ENCODE results near the gene C17orf75.

Gene C17orf75

DNA sequence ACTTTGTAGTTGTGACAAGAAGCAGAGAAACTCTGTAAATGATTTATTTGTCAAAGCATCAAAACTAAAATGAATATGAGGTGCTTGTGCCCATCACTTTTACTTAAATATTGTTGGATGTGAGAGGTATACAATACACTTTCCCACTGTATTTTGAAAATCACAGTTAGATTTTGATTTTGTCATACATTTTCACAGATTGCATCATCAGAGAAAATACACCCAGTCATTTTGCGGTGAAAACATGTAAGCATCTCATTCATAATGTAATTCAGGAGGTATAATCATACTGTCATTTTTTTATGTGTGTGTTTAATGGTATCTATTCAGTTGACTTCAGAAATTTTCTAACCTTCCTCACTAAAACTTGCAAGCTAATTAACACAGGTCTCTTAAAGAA lies 19.3 kb upstream of the C17orf75 start:
- H3F3A ChIP-seq (ENCODE audit: insufficient read depth), result peaks cover 27% of the 10 kb centered on the region; the same call in 1 of the 2 replicates
- H3K9me3 ChIP-seq (ENCODE audit: insufficient read depth, low read length), result no peaks in the 10 kb centered on the region
- H3K9me2 ChIP-seq (replicated peaks; ENCODE audit: insufficient read depth, low read length), result no peaks in the 10 kb centered on the region
- H3K9ac ChIP-seq (ENCODE audit: low read length), result no peak overlapping the region
- no peak overlapping the region for H3K4me2 ChIP-seq (ENCODE audit: low read depth, low read length, poor library complexity, severe bottlenecking)
- H3K36me3 ChIP-seq (ENCODE audit: low read length), result peaks cover 82% of the 10 kb centered on the region
- no peak overlapping the region for H3K4me3 ChIP-seq (ENCODE audit: insufficient read depth, low read length, poor library complexity, severe bottlenecking)
- H2AFZ ChIP-seq (ENCODE audit: low read depth, low read length, severe bottlenecking), result no peak overlapping the region
- no peaks in the 10 kb centered on the region for H3K27me3 ChIP-seq (ENCODE audit: low read length)
- no peak for TF ChIP-seq EZH2phosphoT487 (conservative IDR thresholded peaks at IDR 0.05; ENCODE audit: low read length)
- TF ChIP-seq, protein P1, sequence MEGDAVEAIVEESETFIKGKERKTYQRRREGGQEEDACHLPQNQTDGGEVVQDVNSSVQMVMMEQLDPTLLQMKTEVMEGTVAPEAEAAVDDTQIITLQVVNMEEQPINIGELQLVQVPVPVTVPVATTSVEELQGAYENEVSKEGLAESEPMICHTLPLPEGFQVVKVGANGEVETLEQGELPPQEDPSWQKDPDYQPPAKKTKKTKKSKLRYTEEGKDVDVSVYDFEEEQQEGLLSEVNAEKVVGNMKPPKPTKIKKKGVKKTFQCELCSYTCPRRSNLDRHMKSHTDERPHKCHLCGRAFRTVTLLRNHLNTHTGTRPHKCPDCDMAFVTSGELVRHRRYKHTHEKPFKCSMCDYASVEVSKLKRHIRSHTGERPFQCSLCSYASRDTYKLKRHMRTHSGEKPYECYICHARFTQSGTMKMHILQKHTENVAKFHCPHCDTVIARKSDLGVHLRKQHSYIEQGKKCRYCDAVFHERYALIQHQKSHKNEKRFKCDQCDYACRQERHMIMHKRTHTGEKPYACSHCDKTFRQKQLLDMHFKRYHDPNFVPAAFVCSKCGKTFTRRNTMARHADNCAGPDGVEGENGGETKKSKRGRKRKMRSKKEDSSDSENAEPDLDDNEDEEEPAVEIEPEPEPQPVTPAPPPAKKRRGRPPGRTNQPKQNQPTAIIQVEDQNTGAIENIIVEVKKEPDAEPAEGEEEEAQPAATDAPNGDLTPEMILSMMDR (IDR thresholded peaks at IDR 0.05; ENCODE audit: insufficient read depth, low read length, poor library complexity, severe bottlenecking), result no peak
- peaks cover 70% of the 10 kb centered on the region for H3K79me2 ChIP-seq (ENCODE audit: insufficient read depth, low read length)
- no peak overlapping the region for H3K27ac ChIP-seq (ENCODE audit: low read depth, low read length)
- peaks cover 49% of the 10 kb centered on the region for H4K20me1 ChIP-seq (ENCODE audit: low read depth, low read length)

DNA sequence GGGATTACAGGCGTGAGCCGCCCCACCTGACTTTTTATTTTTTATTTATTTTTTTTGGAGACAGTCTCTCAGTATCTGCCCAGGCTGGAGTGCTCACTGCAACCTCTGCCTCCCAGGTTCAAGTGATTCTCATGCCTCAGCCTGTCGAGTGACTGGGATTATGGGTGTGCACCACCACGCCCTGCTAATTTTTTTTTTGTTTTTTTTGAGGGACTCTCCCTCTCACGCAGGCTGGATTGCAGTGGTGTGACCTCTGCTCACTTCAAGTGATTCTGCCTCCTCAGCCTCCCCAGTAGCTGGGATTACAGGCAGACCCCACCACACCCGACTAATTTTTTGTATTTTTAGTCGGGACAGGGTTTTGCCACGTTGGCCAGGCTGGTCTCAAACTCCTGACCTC lies 15.6 kb upstream of the C17orf75 start:
- Histone ChIP-seq H3K27me3 (ENCODE audit: low read length) (no peaks in the 10 kb centered on the region), H3K9me3 (ENCODE audit: insufficient read depth, low read length) (no peaks in the 10 kb centered on the region), H3K36me3 (ENCODE audit: low read length) (peaks cover 71% of the 10 kb centered on the region), H3K9me2 (replicated peaks; ENCODE audit: insufficient read depth, low read length) (no peaks in the 10 kb centered on the region), H3F3A (ENCODE audit: insufficient read depth) (peaks cover 23% of the 10 kb centered on the region; the same call in 1 of the 2 replicates), H4K20me1 (ENCODE audit: low read depth, low read length) (peaks cover 71% of the 10 kb centered on the region), H3K4me3 (ENCODE audit: insufficient read depth, low read length, poor library complexity, severe bottlenecking) (no peak overlapping the region), H3K27ac (ENCODE audit: low read depth, low read length) (no peak overlapping the region), H3K79me2 (ENCODE audit: insufficient read depth, low read length) (peaks cover 94% of the 10 kb centered on the region), H2AFZ (ENCODE audit: low read depth, low read length, severe bottlenecking) (no peak overlapping the region), H3K9ac (ENCODE audit: low read length) (no peak overlapping the region), H3K4me2 (ENCODE audit: low read depth, low read length, poor library complexity, severe bottlenecking) (no peak overlapping the region)
- TF ChIP-seq EZH2phosphoT487 (conservative IDR thresholded peaks at IDR 0.05; ENCODE audit: low read length), result no peak

DNA sequence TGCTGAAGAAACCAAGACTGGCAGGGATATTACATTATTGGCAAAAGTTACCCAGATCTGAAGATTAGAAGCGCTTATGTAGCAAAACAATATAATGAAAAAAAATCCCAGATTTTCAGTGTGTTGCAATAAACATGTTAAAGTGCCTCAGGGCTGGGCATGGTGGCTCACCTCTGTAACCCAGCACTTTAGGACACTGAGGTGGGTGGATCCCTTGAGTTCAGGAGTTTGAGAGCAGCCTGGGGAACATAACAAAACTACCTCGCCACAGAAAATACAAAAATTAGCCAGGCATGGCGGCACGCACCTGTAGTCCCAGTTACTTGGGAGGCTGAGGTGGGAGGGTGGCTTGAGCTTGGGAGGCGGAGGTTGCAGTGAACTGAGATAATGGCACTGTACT lies 14.8 kb upstream of the C17orf75 start:
- Histone ChIP-seq H3K36me3 (ENCODE audit: low read length) (peaks cover 71% of the 10 kb centered on the region), H3K4me3 (ENCODE audit: insufficient read depth, low read length, poor library complexity, severe bottlenecking) (no peak overlapping the region), H4K20me1 (ENCODE audit: low read depth, low read length) (peaks cover 71% of the 10 kb centered on the region), H3K27ac (ENCODE audit: low read depth, low read length) (no peak overlapping the region), H3K4me2 (ENCODE audit: low read depth, low read length, poor library complexity, severe bottlenecking) (no peak overlapping the region), H3F3A (ENCODE audit: insufficient read depth) (peaks cover 15% of the 10 kb centered on the region; the same call in 1 of the 2 replicates), H3K27me3 (ENCODE audit: low read length) (no peaks in the 10 kb centered on the region), H3K79me2 (ENCODE audit: insufficient read depth, low read length) (peaks cover 94% of the 10 kb centered on the region), H3K9ac (ENCODE audit: low read length) (no peak overlapping the region), H3K9me2 (replicated peaks; ENCODE audit: insufficient read depth, low read length) (no peaks in the 10 kb centered on the region), H3K9me3 (ENCODE audit: insufficient read depth, low read length) (no peaks in the 10 kb centered on the region), H2AFZ (ENCODE audit: low read depth, low read length, severe bottlenecking) (no peak overlapping the region)
- TF ChIP-seq, protein P1 (IDR thresholded peaks at IDR 0.05; ENCODE audit: insufficient read depth, low read length, poor library complexity, severe bottlenecking), result no peak
- no peak for TF ChIP-seq EZH2phosphoT487 (conservative IDR thresholded peaks at IDR 0.05; ENCODE audit: low read length)

DNA sequence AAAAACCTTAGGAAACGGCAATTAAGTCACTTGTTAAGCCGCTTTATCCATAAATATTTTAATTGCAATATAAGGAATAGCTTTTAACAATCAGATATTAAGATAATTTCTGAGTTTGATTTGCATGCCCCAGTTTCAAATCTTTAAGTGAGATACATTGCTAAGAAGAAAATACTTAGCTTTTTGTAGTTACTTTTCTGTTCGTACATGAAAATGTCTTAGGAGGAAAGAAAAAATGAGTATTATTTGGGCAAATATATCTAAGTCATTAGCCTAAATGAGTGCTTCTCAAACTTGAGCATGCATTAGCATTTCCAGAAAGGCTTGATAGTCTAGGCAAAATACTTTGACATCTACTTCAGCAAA lies 14.4 kb upstream of the C17orf75 start:
- Histone ChIP-seq H3K9me3 (ENCODE audit: insufficient read depth, low read length) (no peaks in the 10 kb centered on the region), H4K20me1 (ENCODE audit: low read depth, low read length) (peaks cover 71% of the 10 kb centered on the region), H3K27me3 (ENCODE audit: low read length) (no peaks in the 10 kb centered on the region), H2AFZ (ENCODE audit: low read depth, low read length, severe bottlenecking) (no peak overlapping the region), H3F3A (ENCODE audit: insufficient read depth) (peaks cover 14% of the 10 kb centered on the region; the same call in 1 of the 2 replicates), H3K9ac (ENCODE audit: low read length) (no peak overlapping the region), H3K9me2 (replicated peaks; ENCODE audit: insufficient read depth, low read length) (no peaks in the 10 kb centered on the region), H3K36me3 (ENCODE audit: low read length) (peaks cover 71% of the 10 kb centered on the region), H3K4me3 (ENCODE audit: insufficient read depth, low read length, poor library complexity, severe bottlenecking) (no peak overlapping the region), H3K4me2 (ENCODE audit: low read depth, low read length, poor library complexity, severe bottlenecking) (no peak overlapping the region), H3K27ac (ENCODE audit: low read depth, low read length) (no peak overlapping the region), H3K79me2 (ENCODE audit: insufficient read depth, low read length) (peaks cover 94% of the 10 kb centered on the region)
- no peak for TF ChIP-seq EZH2phosphoT487 (conservative IDR thresholded peaks at IDR 0.05; ENCODE audit: low read length)
- TF ChIP-seq, protein P1 (IDR thresholded peaks at IDR 0.05; ENCODE audit: insufficient read depth, low read length, poor library complexity, severe bottlenecking), result no peak

Data from SU-DHL-6 (cell line).